Fibroblast of lung (primary cell): ENCODE data around the gene CHIT1.

Experiments
- EZH2 ChIP-seq: IDR thresholded peaks from 2 replicates; pipeline ENCODE4 v1.5.1; 2012; ENCODE audit warnings: low read length, control low read depth, mild to moderate bottlenecking; ENCODE audit errors: missing control alignments
- TF ChIP-seq, protein P1 (sequence below), 2 donors: IDR thresholded peaks in 1 of 2; conservative IDR thresholded peaks in 1 of 2; 1 replicate in 1 of 2; 2 replicates in 1 of 2; pipeline ENCODE4 v1.5.1; 2011 to 2012; ENCODE audit warnings: low read length in 2 of 2, control low read depth in 1 of 2, inconsistent platforms in 1 of 2, low read depth in 1 of 2, mild to moderate bottlenecking in 1 of 2

GRCh38 chr1:203273206-203273868, 43.9 kb upstream of the CHIT1 start:
- TF ChIP-seq, protein P1, sequence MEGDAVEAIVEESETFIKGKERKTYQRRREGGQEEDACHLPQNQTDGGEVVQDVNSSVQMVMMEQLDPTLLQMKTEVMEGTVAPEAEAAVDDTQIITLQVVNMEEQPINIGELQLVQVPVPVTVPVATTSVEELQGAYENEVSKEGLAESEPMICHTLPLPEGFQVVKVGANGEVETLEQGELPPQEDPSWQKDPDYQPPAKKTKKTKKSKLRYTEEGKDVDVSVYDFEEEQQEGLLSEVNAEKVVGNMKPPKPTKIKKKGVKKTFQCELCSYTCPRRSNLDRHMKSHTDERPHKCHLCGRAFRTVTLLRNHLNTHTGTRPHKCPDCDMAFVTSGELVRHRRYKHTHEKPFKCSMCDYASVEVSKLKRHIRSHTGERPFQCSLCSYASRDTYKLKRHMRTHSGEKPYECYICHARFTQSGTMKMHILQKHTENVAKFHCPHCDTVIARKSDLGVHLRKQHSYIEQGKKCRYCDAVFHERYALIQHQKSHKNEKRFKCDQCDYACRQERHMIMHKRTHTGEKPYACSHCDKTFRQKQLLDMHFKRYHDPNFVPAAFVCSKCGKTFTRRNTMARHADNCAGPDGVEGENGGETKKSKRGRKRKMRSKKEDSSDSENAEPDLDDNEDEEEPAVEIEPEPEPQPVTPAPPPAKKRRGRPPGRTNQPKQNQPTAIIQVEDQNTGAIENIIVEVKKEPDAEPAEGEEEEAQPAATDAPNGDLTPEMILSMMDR (conservative IDR thresholded peaks at IDR 0.05 in 1 of 2, IDR thresholded peaks at IDR 0.05 in 1 of 2; ENCODE audit: low read depth in 1 of 2, low read length in 2 of 2): peak; percentile 94 to 95
- no peak for TF ChIP-seq EZH2
